ENCODE measurements around the gene MYL12B. TPM values are rescaled to one million over a fixed set of nuclear protein-coding genes. Genes with fewer than 3 reads are reported as not detected.

MYL12B gene
- total RNA-seq, 1 donor from 2014 or later: 176 TPM

GRCh38 chr18:3223356-3223755, 38.6 kb upstream of the MYL12B start:
- no peak for DNase-seq
- Histone ChIP-seq H3K27me3 (ENCODE audit: low read depth) (no peaks in the 10 kb centered on the region), H3K9me3 (replicated peaks) (no peaks in the 10 kb centered on the region), H3K36me3 (no peaks in the 10 kb centered on the region), H3K27ac (replicated peaks) (peak overlapping the region; percentile 57), H3K4me1 (peaks cover 36% of the 10 kb centered on the region), H3K4me3 (no peak overlapping the region)
- no peak for TF ChIP-seq CTCF (IDR thresholded peaks at IDR 0.05; ENCODE audit: borderline replicate concordance)
- intact Hi-C loops (cut with micrococcal nuclease): no loop called here

GRCh38 chr18:3224223-3224622, 37.7 kb upstream of the MYL12B start:
- TF ChIP-seq CTCF (IDR thresholded peaks at IDR 0.05; ENCODE audit: borderline replicate concordance): no peak
- H3K4me1 ChIP-seq: peaks cover 32% of the 10 kb centered on the region
- H3K36me3 ChIP-seq: no peaks in the 10 kb centered on the region
- H3K9me3 ChIP-seq (replicated peaks): no peaks in the 10 kb centered on the region
- H3K27ac ChIP-seq (replicated peaks): peak overlapping the region; percentile 57
- H3K27me3 ChIP-seq (ENCODE audit: low read depth): no peaks in the 10 kb centered on the region
- DNase-seq: peak; percentile 41
- intact Hi-C loops (cut with micrococcal nuclease): no loop called here
- no peak overlapping the region for H3K4me3 ChIP-seq

GRCh38 chr18:3225588-3225987, 36.3 kb upstream of the MYL12B start:
- peak overlapping the region; percentile 42 for H3K27ac ChIP-seq (replicated peaks)

GRCh38 chr18:3226048-3226447, 35.9 kb upstream of the MYL12B start:
- H3K4me1 ChIP-seq: peaks cover 19% of the 10 kb centered on the region
- no peak overlapping the region for H3K4me3 ChIP-seq
- no peaks in the 10 kb centered on the region for H3K9me3 ChIP-seq (replicated peaks)
- H3K27me3 ChIP-seq (ENCODE audit: low read depth): no peaks in the 10 kb centered on the region
- peak overlapping the region; percentile 42 for H3K27ac ChIP-seq (replicated peaks)
- no peaks in the 10 kb centered on the region for H3K36me3 ChIP-seq
- no peak for DNase-seq
- TF ChIP-seq CTCF (IDR thresholded peaks at IDR 0.05; ENCODE audit: borderline replicate concordance): no peak
- intact Hi-C loops (cut with micrococcal nuclease): no loop called here

More at GRCh38 chr18:3225588-3225987, 36.3 kb upstream of the MYL12B start:
- no peak for DNase-seq
- no peak overlapping the region for H3K4me3 ChIP-seq
- H3K4me1 ChIP-seq: peaks cover 23% of the 10 kb centered on the region
- intact Hi-C loops (cut with micrococcal nuclease): no loop called here
- TF ChIP-seq CTCF (IDR thresholded peaks at IDR 0.05; ENCODE audit: borderline replicate concordance): no peak
- no peaks in the 10 kb centered on the region for H3K27me3 ChIP-seq (ENCODE audit: low read depth)
- H3K36me3 ChIP-seq: no peaks in the 10 kb centered on the region
- H3K9me3 ChIP-seq (replicated peaks): no peaks in the 10 kb centered on the region

GRCh38 chr18:3230401-3231334, 31.3 kb upstream of the MYL12B start:
- H3K4me3 ChIP-seq: no peak overlapping the region
- H3K27ac ChIP-seq (replicated peaks): no peak overlapping the region
- no peaks in the 10 kb centered on the region for H3K27me3 ChIP-seq (ENCODE audit: low read depth)
- peaks cover 3% of the 10 kb centered on the region for H3K4me1 ChIP-seq
- no peaks in the 10 kb centered on the region for H3K36me3 ChIP-seq
- DNase-seq: no peak
- no peaks in the 10 kb centered on the region for H3K9me3 ChIP-seq (replicated peaks)
- TF ChIP-seq CTCF (IDR thresholded peaks at IDR 0.05; ENCODE audit: borderline replicate concordance): no peak
- intact Hi-C loops (cut with micrococcal nuclease): no loop called here
